Chondrocyte (in vitro differentiated cells): ENCODE measurements around the gene ALG13. TPM values are rescaled to one million over a fixed set of nuclear protein-coding genes. Genes with fewer than 3 reads are reported as not detected.

Experiments used
- DNase-seq: peaks from one replicate; pipeline ENCODE4 v3.0.0; 2021; ENCODE audit warnings: mixed read lengths, low spot score
- H3K27ac Mint-ChIP-seq: one replicate; pipeline ENCODE4 v1.8.0; 2021; ENCODE audit warnings: mild to moderate bottlenecking, moderate library complexity, mixed read lengths; ENCODE audit not compliant: unreplicated experiment
- H3K27me3 Mint-ChIP-seq: 2 replicates; pipeline ENCODE4 v1.8.0; 2021; ENCODE audit warnings: low read depth, mixed read lengths
- H3K36me3 Mint-ChIP-seq: 2 replicates; pipeline ENCODE4 v1.8.0; 2021; ENCODE audit warnings: low read depth, mixed read lengths
- H3K4me1 Mint-ChIP-seq: 2 replicates; pipeline ENCODE4 v1.8.0; 2021; ENCODE audit warnings: low read depth, mild to moderate bottlenecking, mixed read lengths
- H3K4me3 Mint-ChIP-seq: one replicate; pipeline ENCODE4 v1.8.0; 2021; ENCODE audit warnings: mild to moderate bottlenecking, moderate library complexity, mixed read lengths; ENCODE audit not compliant: unreplicated experiment
- H3K9me3 Mint-ChIP-seq: 2 replicates; pipeline ENCODE4 v1.8.0; 2021; ENCODE audit warnings: low read depth, mixed read lengths
- total RNA-seq: library from RNA; stranded (reverse); gene quantifications from 3 replicates; pipeline ENCODE4 v1.2.1, GENCODE V29; 2021
- TF ChIP-seq, protein P1 (sequence below): fragments of 200-600 bp; sonication (generic); IDR thresholded peaks from 2 replicates; pipeline ENCODE4 v1.5.0; 2021; ENCODE audit warnings: antibody characterized with exemption, mild to moderate bottlenecking, moderate library complexity

ALG13 gene
- total RNA-seq, 1 donor from 2014 or later: 56.1 TPM

DNA sequence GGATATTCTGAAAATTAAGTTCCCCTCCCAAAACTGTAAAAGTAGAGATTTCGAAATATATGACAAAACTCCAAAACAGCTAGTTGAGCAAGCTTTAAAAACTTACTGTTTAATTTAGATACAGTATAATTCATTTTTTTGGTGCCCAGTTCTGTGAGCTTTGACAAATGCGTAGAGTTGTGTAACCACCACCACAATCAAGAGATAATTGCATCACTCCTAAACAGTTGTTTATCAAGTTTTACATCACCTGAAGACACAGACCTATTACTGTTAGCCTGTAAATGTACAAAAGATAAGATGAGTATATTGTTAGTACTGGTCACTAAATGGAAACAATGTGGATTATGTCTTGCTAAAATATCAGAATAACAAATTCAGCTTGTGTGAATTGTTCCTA lies 62.3 kb downstream of the ALG13 start:
- TF ChIP-seq, protein P1, sequence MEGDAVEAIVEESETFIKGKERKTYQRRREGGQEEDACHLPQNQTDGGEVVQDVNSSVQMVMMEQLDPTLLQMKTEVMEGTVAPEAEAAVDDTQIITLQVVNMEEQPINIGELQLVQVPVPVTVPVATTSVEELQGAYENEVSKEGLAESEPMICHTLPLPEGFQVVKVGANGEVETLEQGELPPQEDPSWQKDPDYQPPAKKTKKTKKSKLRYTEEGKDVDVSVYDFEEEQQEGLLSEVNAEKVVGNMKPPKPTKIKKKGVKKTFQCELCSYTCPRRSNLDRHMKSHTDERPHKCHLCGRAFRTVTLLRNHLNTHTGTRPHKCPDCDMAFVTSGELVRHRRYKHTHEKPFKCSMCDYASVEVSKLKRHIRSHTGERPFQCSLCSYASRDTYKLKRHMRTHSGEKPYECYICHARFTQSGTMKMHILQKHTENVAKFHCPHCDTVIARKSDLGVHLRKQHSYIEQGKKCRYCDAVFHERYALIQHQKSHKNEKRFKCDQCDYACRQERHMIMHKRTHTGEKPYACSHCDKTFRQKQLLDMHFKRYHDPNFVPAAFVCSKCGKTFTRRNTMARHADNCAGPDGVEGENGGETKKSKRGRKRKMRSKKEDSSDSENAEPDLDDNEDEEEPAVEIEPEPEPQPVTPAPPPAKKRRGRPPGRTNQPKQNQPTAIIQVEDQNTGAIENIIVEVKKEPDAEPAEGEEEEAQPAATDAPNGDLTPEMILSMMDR: no peak
- Mint-ChIP-seq H3K27ac (no peak overlapping the region), H3K27me3 (no peaks in the 10 kb centered on the region), H3K9me3 (no peaks in the 10 kb centered on the region), H3K4me3 (no peak overlapping the region), H3K4me1 (no peaks in the 10 kb centered on the region), H3K36me3 (peaks cover 34% of the 10 kb centered on the region)
- DNase-seq: no peak

DNA sequence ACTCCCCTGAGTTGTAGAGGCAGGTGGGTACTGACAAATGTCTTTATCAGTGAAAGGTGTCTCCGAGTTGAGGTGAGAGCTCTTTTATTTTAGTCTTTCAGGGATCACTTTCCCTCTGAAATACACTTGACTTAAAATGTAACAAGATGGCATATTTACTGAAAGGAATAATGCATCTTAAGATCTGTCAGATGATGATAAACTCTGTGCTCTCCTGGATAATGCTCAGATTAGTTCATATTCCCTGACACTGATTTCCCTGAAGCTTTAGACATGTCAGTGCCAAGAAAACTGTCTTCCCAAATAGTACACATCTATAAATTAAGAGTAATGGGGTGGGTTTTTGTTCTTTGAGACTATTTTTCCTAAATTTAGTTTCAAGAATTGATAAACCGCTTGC lies 75.5 kb downstream of the ALG13 start:
- no peak overlapping the region for H3K4me3 Mint-ChIP-seq
- peaks cover 10% of the 10 kb centered on the region for H3K9me3 Mint-ChIP-seq
- no peaks in the 10 kb centered on the region for H3K27me3 Mint-ChIP-seq
- DNase-seq: no peak
- no peaks in the 10 kb centered on the region for H3K4me1 Mint-ChIP-seq
- TF ChIP-seq, protein P1: no peak
- H3K27ac Mint-ChIP-seq: no peak overlapping the region
- peaks cover 37% of the 10 kb centered on the region for H3K36me3 Mint-ChIP-seq

DNA sequence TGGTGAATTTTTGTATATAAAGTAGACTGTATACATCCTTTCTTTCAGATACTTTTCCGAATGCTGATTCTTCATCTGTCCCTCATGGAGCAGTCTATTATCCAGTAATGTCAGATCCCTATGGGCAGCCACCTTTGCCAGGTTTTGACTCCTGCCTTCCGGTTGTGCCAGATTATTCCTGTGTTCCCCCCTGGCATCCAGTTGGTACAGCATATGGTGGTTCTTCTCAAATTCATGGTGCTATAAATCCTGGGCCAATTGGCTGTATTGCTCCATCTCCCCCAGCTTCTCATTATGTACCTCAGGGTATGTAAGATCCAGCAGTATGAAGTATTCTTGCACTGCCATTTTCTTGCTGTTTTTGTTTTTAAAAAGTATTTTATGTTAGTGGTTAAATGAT lies 78.7 kb downstream of the ALG13 start:
- Mint-ChIP-seq H3K27ac (no peak overlapping the region), H3K27me3 (no peaks in the 10 kb centered on the region), H3K9me3 (no peaks in the 10 kb centered on the region), H3K4me1 (no peaks in the 10 kb centered on the region), H3K4me3 (no peak overlapping the region), H3K36me3 (peaks cover 26% of the 10 kb centered on the region)
- TF ChIP-seq, protein P1: no peak
- no peak for DNase-seq

DNA sequence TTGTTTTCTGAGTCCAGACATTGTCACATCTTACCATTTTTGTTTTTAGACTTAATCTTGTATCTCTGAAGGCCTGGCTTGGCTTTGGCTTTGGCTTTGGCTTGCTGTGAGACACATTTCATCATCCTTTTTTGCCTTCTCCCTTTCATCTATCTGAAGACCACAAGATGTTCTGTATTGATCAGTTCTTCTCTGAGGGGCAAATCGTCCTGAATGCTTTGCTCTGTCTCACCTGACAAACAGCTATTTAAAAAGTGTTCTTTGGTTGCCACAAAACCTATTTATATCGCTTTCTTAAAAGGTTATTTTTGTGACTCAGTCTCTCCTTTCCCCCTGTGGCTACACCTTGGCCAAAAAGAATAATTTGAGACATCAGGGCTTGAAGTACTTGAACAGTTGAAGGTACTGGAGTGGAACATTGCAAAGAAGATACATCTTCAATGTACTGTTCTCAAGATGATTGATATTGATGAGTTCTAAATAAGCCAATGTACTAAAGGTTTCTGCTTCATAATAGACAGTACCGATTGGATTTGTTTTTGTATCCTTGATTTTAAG lies 80.7 kb downstream of the ALG13 start:
- Mint-ChIP-seq H3K36me3 (peaks cover 22% of the 10 kb centered on the region), H3K27me3 (no peaks in the 10 kb centered on the region), H3K9me3 (no peaks in the 10 kb centered on the region), H3K4me3 (no peak overlapping the region), H3K27ac (no peak overlapping the region), H3K4me1 (no peaks in the 10 kb centered on the region)
- no peak for DNase-seq
- TF ChIP-seq, protein P1: no peak

DNA sequence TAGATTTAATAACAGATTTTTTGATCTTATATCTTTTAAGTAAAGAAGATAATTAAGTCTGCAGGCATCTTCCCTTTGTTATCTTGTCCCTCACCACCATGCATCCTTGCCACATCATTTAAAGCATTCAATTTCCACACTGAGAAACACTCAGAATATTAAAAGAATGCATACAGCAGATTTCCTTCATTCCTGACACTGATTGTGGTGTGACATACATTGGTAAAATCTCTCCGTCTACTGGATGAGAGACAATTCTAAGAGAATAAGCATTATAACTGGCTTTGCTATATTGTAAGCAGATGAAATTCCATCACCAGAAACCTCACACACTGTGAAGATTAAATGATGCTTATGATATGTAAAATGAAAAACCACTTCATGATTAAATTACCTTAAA lies 97.6 kb downstream of the ALG13 start:
- peaks cover 8% of the 10 kb centered on the region for H3K9me3 Mint-ChIP-seq
- H3K27ac Mint-ChIP-seq: no peak overlapping the region
- no peak for DNase-seq
- peaks cover 9% of the 10 kb centered on the region for H3K4me1 Mint-ChIP-seq
- no peaks in the 10 kb centered on the region for H3K36me3 Mint-ChIP-seq
- H3K27me3 Mint-ChIP-seq: no peaks in the 10 kb centered on the region
- H3K4me3 Mint-ChIP-seq: no peak overlapping the region
- TF ChIP-seq, protein P1: no peak
